Astrocyte of the hippocampus (primary cell): Measurements from ENCODE around the gene CPSF3.

Experiments
- DNase-seq: peaks from one replicate; pipeline ENCODE4 v3.0.0; 2011; ENCODE audit warnings: low read depth, low spot score

The CPSF3 gene

DNA sequence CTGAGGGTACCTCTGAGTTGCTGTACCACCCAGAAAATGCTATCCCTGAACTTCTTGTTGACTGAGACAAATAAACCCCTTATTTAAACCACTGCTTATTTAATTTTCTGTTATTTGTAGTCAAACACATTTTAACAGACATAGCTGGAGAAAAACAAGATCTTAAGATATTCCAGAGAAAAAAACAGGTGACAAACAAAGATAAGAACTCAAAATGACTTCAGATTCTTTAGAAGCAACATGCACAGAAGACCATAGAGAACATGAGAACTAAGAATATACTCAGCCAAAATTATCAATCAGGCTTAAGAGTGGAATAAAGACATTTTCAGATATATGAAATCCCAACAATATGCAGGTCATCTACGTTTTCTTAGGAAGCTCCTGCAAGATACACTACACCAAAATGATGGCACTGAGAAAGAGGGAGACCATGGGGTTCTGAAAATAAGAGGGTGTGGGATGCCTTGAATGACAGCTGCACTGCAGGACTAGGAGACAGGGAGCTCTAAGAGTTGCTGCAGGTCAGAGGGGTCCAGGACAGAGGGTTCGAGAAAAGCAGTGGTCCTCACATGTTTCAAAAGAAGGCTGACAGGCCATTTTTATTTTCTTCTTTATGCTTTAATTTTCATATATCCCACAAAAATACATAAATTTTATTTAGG lies 93.8 kb downstream of the CPSF3 start:
- no peak for DNase-seq

DNA sequence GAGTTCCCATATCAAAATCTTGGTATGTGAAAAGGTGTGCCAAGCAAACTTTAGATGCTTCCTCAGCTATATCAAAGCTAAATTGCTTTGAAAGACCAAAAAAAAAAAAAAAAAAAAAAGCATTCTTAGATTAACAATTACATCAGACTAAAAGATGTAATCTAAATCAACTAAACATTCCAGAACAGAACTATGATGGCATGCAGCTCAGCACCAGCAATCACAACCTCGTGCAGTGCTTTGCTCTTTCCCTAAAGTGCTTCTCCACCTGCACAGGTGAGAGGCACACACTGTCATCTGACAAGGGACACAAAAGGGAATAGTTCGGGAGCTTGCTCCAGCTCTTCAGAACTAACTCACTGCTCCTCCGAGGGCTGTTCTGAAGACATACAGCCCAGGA lies 94.7 kb downstream of the CPSF3 start:
- no peak for DNase-seq

DNA sequence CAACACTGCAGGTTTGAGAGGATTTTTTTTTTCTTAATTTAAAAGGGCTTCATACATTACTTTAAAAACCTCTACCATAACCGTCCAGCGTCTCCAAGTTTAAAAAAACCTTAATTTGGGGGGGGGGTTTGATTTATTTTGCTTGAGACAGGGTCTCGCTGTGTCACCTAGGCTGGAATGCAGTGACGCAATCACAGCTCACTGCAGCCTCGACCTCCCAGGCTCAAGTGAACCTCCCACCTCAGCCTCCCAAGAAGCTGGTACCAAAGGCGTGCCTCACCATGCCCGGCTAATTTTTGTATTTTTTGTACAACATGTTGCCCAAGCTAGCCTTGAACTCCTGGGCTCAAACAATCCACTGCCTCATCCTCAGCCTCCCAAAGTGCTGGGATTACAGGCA lies 95.3 kb downstream of the CPSF3 start:
- DNase-seq = no peak

DNA sequence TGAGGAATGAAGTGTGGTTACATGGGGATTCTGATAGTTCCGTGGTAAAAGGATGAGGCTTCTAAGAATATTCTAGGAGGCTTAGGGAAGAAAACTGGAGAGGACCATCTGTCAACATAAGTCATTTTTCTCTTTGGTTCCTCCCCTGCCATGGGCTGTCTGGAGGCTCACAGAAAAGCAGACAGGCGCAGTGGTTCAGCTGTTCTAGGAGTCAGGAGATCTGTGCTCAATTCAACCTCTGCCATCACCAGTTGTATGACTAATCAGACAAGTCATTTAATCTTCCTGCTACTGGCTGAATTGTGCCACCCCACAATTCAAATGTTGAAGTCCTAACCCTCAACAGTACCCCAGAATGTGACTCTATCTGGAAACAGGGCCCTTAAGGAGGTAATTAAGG lies 95.8 kb downstream of the CPSF3 start:
- no peak for DNase-seq
